DMS53 treated with DMSO at 0.1 percent for 48 hours (cell line): Measurements from ENCODE around the gene MYADM.
"Not testable (repeated sequence)": the region's sequence is repeated elsewhere in the genome, so short reads cannot be mapped to it uniquely, and the experiment has no call there.

Source experiments
- DNase-seq: peaks from one replicate; lab custom pipeline; 2025; ENCODE audit not compliant: unreplicated experiment; lab: John Stamatoyannopoulos, UW

MYADM gene

GRCh38 chr19:53867225-53868090, at the start of gene MYADM:
Gene MYADM, plus strand, starts transcription at chr19:53867883. Its CDS starts 5,647 bp downstream, at chr19:53873530.
- DNase-seq, result no peak

- no peak for DNase-seq
Observed at GRCh38 chr19:53818756-53819155, 48.9 kb upstream of the MYADM start.

- DNase-seq, result no peak
Observed at GRCh38 chr19:53819861-53820260, 47.8 kb upstream of the MYADM start.

GRCh38 chr19:53823380-53824120, 44.1 kb upstream of the MYADM start:
- no peak for DNase-seq

- DNase-seq, result no peak
Observed at GRCh38 chr19:53824134-53824611, 43.5 kb upstream of the MYADM start, which contains the start of gene NLRP12. Gene NLRP12, minus strand, starts transcription at chr19:53824314. Its CDS starts 140 bp downstream, at chr19:53824174.

- no peak for DNase-seq
Observed at GRCh38 chr19:53826876-53827275, 40.8 kb upstream of the MYADM start.

GRCh38 chr19:53828531-53828930, 39.2 kb upstream of the MYADM start:
- no peak for DNase-seq

GRCh38 chr19:53832861-53833260, 34.8 kb upstream of the MYADM start:
- not testable (repeated sequence) for DNase-seq

- not testable (repeated sequence) for DNase-seq
Observed at GRCh38 chr19:53838446-53838845, 29.2 kb upstream of the MYADM start.

GRCh38 chr19:53840241-53840640, 27.4 kb upstream of the MYADM start:
- DNase-seq, result not testable (repeated sequence)

GRCh38 chr19:53840914-53841313, 26.8 kb upstream of the MYADM start:
- DNase-seq, result not testable (repeated sequence)

GRCh38 chr19:53844849-53845246, 22.8 kb upstream of the MYADM start:
- DNase-seq, result no peak

GRCh38 chr19:53847555-53847954, 20.1 kb upstream of the MYADM start:
- DNase-seq, result no peak

- DNase-seq, result no peak
Observed at GRCh38 chr19:53849237-53849676, 18.4 kb upstream of the MYADM start.

GRCh38 chr19:53853707-53854106, 14.0 kb upstream of the MYADM start:
- DNase-seq, result no peak

- no peak for DNase-seq
Observed at GRCh38 chr19:53864308-53864836, 3.3 kb upstream of the MYADM start.

- DNase-seq, result no peak
Observed at GRCh38 chr19:53865523-53865917, 2.2 kb upstream of the MYADM start.

GRCh38 chr19:53865918-53866864, 1.5 kb upstream of the MYADM start:
- DNase-seq, result no peak

- DNase-seq, result no peak
Observed at GRCh38 chr19:53866865-53867224, 838 bp upstream of the MYADM start.

GRCh38 chr19:53868091-53868891, 608 bp downstream of the MYADM start:
- DNase-seq, result no peak
